HepG2 (cell line): ENCODE data around the gene DBNDD1. TPM values are rescaled to one million over a fixed set of nuclear protein-coding genes. Genes with fewer than 3 reads are reported as not detected.

Experiments
- FOXJ3 ChIP-seq: sonication (generic); formaldehyde crosslinking; IDR thresholded peaks from 2 replicates; pipeline ENCODE4 v1.4.0; 2020; ENCODE audit warnings: missing genetic modification reagents, mild to moderate bottlenecking, borderline replicate concordance
- PHF21A ChIP-seq: sonication (generic); formaldehyde crosslinking; IDR thresholded peaks from 2 replicates; pipeline ENCODE4 v1.5.0; 2020; ENCODE audit warnings: mild to moderate bottlenecking, missing genetic modification reagents
- SUZ12 ChIP-seq: fragments of 150-350 bp; IDR thresholded peaks from 2 replicates; pipeline ENCODE4 v1.6.1; 2014; ENCODE audit warnings: low read depth, low read length
- TGIF2 ChIP-seq: IDR thresholded peaks from 2 replicates; pipeline ENCODE4 v1.6.1; 2016; ENCODE audit warnings: control low read depth, missing compliant biosample characterization
- ZNF383 ChIP-seq: sonication (generic); formaldehyde crosslinking; IDR thresholded peaks from 2 replicates; pipeline ENCODE4 v1.4.0; 2020; ENCODE audit warnings: missing genetic modification reagents, mild to moderate bottlenecking, borderline replicate concordance
- ZNF547 ChIP-seq: sonication (generic); formaldehyde crosslinking; IDR thresholded peaks from 2 replicates; pipeline ENCODE4 v1.5.1; 2020; ENCODE audit warnings: mild to moderate bottlenecking, missing genetic modification reagents
- ZZZ3 ChIP-seq: sonication (generic); formaldehyde crosslinking; IDR thresholded peaks from 2 replicates; pipeline ENCODE4 v1.4.0; 2020; ENCODE audit warnings: missing genetic modification reagents, mild to moderate bottlenecking, borderline replicate concordance
- polyA plus RNA-seq, 8 experiments: library from polyadenylated mRNA; depleted of rRNA in 3 of 8; stranded (reverse) in 7 of 8; unstranded in 1 of 8; fragments of >200 nt; fragmentation: Illumina TruSeq in 4 of 8; extraction: Trizol in 4 of 8; gene quantifications; 2 replicates each; pipeline versions ENCODE4 v1.2.1 to v1.2.3, GENCODE V29; 2011 to 2016; ENCODE audit warnings: low read depth in 4 of 8, missing spikeins in 1 of 8, mixed read lengths in 1 of 8; ENCODE audit not compliant: insufficient read depth in 1 of 8
- total RNA-seq, 5 experiments: library from RNA; depleted of rRNA; stranded (reverse); fragments of >200 nt; fragmentation: Illumina TruSeq; extraction: Trizol; gene quantifications; 2 replicates each; pipeline ENCODE4 v1.2.3, GENCODE V29; 2016; ENCODE audit warnings: low read depth in 1 of 5
- TF ChIP-seq, protein P1 (sequence below): sonication (generic); formaldehyde crosslinking; IDR thresholded peaks from 2 replicates; pipeline ENCODE4 v1.4.0; 2020; ENCODE audit warnings: mild to moderate bottlenecking, missing genetic modification reagents
- TF ChIP-seq, protein P2 (sequence below): sonication (generic); formaldehyde crosslinking; IDR thresholded peaks from 2 replicates; pipeline ENCODE4 v1.8.0; 2022; ENCODE audit warnings: missing genetic modification reagents, mild to moderate bottlenecking, borderline replicate concordance
- TF ChIP-seq, protein P3 (sequence below): IDR thresholded peaks from 2 replicates; pipeline ENCODE4 v1.4.0; 2020; ENCODE audit warnings: mild to moderate bottlenecking, missing genetic modification reagents
- TF ChIP-seq, protein P4 (sequence below): sonication (generic); formaldehyde crosslinking; IDR thresholded peaks from 2 replicates; pipeline ENCODE4 v1.5.0; 2020; ENCODE audit warnings: missing genetic modification reagents
- TF ChIP-seq, protein P5 (sequence below): sonication (generic); formaldehyde crosslinking; IDR thresholded peaks from 2 replicates; pipeline ENCODE4 v1.4.0; 2020; ENCODE audit warnings: mild to moderate bottlenecking, missing genetic modification reagents
- TF ChIP-seq, protein P6 (sequence below): sonication (generic); formaldehyde crosslinking; IDR thresholded peaks from 2 replicates; pipeline ENCODE4 v1.4.0; 2020; ENCODE audit warnings: missing genetic modification reagents

The DBNDD1 gene
- total and polyA plus RNA-seq, 2 of the 13 experiments (the other 11 are each of a cell fraction or from before 2014, with no cell fraction given), result 17.0 to 40.4 TPM

DNA sequence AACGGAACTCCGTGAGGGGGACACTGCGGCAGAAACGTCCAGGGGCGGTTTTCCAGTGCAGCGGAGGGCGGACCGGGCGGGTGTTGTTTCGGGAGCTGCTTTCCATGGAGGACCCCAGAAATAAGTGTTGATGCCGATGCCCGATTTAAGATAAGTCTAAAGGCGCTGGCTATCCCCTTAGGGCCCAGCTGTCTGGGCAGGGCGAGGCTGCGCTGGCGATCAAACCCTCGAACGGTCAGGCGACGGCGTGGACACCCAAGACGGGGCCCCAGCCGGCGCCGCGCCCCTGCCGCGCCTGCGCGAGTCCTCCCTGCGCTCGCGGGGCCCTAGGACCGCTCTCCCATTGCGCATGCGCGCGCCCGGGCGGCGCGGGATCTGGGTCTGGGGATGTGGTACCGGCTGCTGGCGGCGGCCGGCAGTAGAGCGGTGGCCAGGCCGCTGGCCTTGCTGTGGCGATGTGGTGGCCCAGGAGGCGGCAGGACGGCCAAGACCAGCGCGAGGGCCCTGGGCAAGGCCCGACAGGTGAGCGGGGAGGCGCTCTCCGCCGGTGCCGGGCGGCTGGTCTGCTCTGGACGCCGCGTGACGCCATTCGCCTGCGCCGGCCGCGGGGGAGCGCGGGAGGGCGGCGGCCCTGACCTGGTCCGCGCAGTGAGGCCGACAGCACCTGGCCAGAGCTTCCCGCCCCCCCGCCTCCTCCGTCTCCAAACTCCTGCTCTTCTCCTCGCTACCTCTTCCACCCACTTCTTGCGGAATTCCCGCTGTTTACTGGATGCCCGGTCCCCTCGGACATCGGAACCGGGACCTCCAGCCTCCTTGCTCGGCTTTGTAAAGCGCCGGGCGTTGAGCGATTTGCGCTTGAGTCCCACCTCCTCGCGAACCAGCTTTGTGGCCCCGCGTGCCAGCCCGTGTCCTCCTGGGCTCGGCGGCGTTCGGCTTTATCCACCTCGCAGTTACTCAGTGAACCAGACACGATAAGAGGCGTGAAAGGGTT, 46.7 kb downstream of the DBNDD1 start (continued):
- TF ChIP-seq, protein P1, sequence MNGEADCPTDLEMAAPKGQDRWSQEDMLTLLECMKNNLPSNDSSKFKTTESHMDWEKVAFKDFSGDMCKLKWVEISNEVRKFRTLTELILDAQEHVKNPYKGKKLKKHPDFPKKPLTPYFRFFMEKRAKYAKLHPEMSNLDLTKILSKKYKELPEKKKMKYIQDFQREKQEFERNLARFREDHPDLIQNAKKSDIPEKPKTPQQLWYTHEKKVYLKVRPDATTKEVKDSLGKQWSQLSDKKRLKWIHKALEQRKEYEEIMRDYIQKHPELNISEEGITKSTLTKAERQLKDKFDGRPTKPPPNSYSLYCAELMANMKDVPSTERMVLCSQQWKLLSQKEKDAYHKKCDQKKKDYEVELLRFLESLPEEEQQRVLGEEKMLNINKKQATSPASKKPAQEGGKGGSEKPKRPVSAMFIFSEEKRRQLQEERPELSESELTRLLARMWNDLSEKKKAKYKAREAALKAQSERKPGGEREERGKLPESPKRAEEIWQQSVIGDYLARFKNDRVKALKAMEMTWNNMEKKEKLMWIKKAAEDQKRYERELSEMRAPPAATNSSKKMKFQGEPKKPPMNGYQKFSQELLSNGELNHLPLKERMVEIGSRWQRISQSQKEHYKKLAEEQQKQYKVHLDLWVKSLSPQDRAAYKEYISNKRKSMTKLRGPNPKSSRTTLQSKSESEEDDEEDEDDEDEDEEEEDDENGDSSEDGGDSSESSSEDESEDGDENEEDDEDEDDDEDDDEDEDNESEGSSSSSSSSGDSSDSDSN (CRISPR knock-in tag), result peak; percentile 56
- TF ChIP-seq FOXJ3 (CRISPR knock-in tag) (no peak), PHF21A (CRISPR knock-in tag) (peak; percentile 83; the same call in 1 of the 2 replicates), ZNF547 (CRISPR knock-in tag) (peak; percentile 96), SUZ12 (no peak), ZNF383 (0 out of 2 replicates have a peak, but pooled peaks have one; percentile 26), ZZZ3 (peak; percentile 44; the same call in 1 of the 2 replicates), TGIF2 (peak; percentile 68)
- TF ChIP-seq, protein P2, sequence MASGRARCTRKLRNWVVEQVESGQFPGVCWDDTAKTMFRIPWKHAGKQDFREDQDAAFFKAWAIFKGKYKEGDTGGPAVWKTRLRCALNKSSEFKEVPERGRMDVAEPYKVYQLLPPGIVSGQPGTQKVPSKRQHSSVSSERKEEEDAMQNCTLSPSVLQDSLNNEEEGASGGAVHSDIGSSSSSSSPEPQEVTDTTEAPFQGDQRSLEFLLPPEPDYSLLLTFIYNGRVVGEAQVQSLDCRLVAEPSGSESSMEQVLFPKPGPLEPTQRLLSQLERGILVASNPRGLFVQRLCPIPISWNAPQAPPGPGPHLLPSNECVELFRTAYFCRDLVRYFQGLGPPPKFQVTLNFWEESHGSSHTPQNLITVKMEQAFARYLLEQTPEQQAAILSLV (CRISPR knock-in tag), result peak; percentile 96; the same call in 1 of the 2 replicates
- TF ChIP-seq, protein P3, sequence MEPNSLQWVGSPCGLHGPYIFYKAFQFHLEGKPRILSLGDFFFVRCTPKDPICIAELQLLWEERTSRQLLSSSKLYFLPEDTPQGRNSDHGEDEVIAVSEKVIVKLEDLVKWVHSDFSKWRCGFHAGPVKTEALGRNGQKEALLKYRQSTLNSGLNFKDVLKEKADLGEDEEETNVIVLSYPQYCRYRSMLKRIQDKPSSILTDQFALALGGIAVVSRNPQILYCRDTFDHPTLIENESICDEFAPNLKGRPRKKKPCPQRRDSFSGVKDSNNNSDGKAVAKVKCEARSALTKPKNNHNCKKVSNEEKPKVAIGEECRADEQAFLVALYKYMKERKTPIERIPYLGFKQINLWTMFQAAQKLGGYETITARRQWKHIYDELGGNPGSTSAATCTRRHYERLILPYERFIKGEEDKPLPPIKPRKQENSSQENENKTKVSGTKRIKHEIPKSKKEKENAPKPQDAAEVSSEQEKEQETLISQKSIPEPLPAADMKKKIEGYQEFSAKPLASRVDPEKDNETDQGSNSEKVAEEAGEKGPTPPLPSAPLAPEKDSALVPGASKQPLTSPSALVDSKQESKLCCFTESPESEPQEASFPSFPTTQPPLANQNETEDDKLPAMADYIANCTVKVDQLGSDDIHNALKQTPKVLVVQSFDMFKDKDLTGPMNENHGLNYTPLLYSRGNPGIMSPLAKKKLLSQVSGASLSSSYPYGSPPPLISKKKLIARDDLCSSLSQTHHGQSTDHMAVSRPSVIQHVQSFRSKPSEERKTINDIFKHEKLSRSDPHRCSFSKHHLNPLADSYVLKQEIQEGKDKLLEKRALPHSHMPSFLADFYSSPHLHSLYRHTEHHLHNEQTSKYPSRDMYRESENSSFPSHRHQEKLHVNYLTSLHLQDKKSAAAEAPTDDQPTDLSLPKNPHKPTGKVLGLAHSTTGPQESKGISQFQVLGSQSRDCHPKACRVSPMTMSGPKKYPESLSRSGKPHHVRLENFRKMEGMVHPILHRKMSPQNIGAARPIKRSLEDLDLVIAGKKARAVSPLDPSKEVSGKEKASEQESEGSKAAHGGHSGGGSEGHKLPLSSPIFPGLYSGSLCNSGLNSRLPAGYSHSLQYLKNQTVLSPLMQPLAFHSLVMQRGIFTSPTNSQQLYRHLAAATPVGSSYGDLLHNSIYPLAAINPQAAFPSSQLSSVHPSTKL, result peak; percentile 18; the same call in 1 of the 2 replicates
- TF ChIP-seq, protein P4, sequence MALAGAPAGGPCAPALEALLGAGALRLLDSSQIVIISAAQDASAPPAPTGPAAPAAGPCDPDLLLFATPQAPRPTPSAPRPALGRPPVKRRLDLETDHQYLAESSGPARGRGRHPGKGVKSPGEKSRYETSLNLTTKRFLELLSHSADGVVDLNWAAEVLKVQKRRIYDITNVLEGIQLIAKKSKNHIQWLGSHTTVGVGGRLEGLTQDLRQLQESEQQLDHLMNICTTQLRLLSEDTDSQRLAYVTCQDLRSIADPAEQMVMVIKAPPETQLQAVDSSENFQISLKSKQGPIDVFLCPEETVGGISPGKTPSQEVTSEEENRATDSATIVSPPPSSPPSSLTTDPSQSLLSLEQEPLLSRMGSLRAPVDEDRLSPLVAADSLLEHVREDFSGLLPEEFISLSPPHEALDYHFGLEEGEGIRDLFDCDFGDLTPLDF (CRISPR knock-in tag), result peak; percentile 83
- TF ChIP-seq, protein P5, sequence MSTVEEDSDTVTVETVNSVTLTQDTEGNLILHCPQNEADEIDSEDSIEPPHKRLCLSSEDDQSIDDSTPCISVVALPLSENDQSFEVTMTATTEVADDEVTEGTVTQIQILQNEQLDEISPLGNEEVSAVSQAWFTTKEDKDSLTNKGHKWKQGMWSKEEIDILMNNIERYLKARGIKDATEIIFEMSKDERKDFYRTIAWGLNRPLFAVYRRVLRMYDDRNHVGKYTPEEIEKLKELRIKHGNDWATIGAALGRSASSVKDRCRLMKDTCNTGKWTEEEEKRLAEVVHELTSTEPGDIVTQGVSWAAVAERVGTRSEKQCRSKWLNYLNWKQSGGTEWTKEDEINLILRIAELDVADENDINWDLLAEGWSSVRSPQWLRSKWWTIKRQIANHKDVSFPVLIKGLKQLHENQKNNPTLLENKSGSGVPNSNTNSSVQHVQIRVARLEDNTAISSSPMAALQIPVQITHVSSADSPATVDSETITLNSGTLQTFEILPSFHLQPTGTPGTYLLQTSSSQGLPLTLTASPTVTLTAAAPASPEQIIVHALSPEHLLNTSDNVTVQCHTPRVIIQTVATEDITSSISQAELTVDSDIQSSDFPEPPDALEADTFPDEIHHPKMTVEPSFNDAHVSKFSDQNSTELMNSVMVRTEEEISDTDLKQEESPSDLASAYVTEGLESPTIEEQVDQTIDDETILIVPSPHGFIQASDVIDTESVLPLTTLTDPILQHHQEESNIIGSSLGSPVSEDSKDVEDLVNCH, result peak; percentile 78; the same call in 1 of the 2 replicates
- TF ChIP-seq, protein P6, sequence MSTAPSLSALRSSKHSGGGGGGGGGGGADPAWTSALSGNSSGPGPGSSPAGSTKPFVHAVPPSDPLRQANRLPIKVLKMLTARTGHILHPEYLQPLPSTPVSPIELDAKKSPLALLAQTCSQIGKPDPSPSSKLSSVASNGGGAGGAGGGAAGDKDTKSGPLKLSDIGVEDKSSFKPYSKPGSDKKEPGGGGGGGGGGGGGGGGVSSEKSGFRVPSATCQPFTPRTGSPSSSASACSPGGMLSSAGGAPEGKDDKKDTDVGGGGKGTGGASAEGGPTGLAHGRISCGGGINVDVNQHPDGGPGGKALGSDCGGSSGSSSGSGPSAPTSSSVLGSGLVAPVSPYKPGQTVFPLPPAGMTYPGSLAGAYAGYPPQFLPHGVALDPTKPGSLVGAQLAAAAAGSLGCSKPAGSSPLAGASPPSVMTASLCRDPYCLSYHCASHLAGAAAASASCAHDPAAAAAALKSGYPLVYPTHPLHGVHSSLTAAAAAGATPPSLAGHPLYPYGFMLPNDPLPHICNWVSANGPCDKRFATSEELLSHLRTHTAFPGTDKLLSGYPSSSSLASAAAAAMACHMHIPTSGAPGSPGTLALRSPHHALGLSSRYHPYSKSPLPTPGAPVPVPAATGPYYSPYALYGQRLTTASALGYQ, result peak; percentile 53; the same call in 1 of the 2 replicates
